Ectodermal cell (in vitro differentiated cells): ENCODE results near the gene ACLY.
"Not testable (repeated sequence)": the region's sequence is repeated elsewhere in the genome, so short reads cannot be mapped to it uniquely, and the experiment has no call there.

Experiments used
- H3K27ac ChIP-seq: 2 replicates; pipeline ENCODE4 v1.7.0; 2013; ENCODE audit warnings: mild to moderate bottlenecking, low read depth, low read length; ENCODE audit not compliant: insufficient read depth, poor library complexity, severe bottlenecking
- H3K27me3 ChIP-seq: 2 replicates; pipeline ENCODE4 v1.7.0; 2013; ENCODE audit warnings: mild to moderate bottlenecking, low read length; ENCODE audit not compliant: insufficient read depth, control insufficient read depth, poor library complexity, severe bottlenecking
- H3K36me3 ChIP-seq: one replicate; pipeline ENCODE4 v1.7.0; 2013; ENCODE audit warnings: low read length; ENCODE audit not compliant: control insufficient read depth, insufficient read depth
- H3K4me1 ChIP-seq: one replicate; pipeline ENCODE4 v1.7.0; 2013; ENCODE audit warnings: low read length; ENCODE audit not compliant: control insufficient read depth, insufficient read depth
- H3K4me3 ChIP-seq: 2 replicates; pipeline ENCODE4 v1.7.0; 2013; ENCODE audit warnings: low read depth, low read length, control low read depth; ENCODE audit not compliant: insufficient read depth
- H3K9me3 ChIP-seq: 2 replicates; pipeline ENCODE4 v1.7.0; 2013; ENCODE audit warnings: mild to moderate bottlenecking, low read length, moderate library complexity; ENCODE audit not compliant: control insufficient read depth
- WGBS, 2 experiments: methylation state at CpG; one replicate each; pipeline ENCODE4 v1.1.7; 2013; ENCODE audit warnings: missing lambda C conversion rate in 2 of 2; 5-methylcytosine and 5-hydroxymethylcytosine counted together

ACLY gene

GRCh38 chr17:41939044-41939692 lies 20.4 kb upstream of the ACLY start:
- Histone ChIP-seq H3K4me3 (no peak overlapping the region), H3K36me3 (peaks cover 10% of the 10 kb centered on the region), H3K9me3 (no peaks in the 10 kb centered on the region), H3K27me3 (no peaks in the 10 kb centered on the region), H3K4me1 (no peaks in the 10 kb centered on the region), H3K27ac (no peak overlapping the region)
- WGBS, 2 experiments, result 93 to 94% methylated on average over 4 of the region's 4 CpGs

GRCh38 chr17:41937970-41938954 lies 19.5 kb upstream of the ACLY start:
- H3K36me3 ChIP-seq, result peaks cover 10% of the 10 kb centered on the region
- H3K9me3 ChIP-seq, result no peaks in the 10 kb centered on the region
- no peak overlapping the region for H3K4me3 ChIP-seq
- 93% methylated on average over 19 of the region's 19 CpGs for WGBS, 2 experiments
- no peak overlapping the region for H3K27ac ChIP-seq
- no peaks in the 10 kb centered on the region for H3K4me1 ChIP-seq
- no peaks in the 10 kb centered on the region for H3K27me3 ChIP-seq

- WGBS, 2 experiments, result 90 to 93% methylated on average over 6 of the region's 6 CpGs
- Histone ChIP-seq H3K9me3 (no peaks in the 10 kb centered on the region), H3K27me3 (no peaks in the 10 kb centered on the region), H3K36me3 (peaks cover 10% of the 10 kb centered on the region), H3K4me1 (peaks cover 6% of the 10 kb centered on the region), H3K27ac (no peak overlapping the region), H3K4me3 (no peak overlapping the region)
Measured at GRCh38 chr17:41935641-41936040, 16.9 kb upstream of the ACLY start.

- Histone ChIP-seq H3K27ac (no peak overlapping the region), H3K4me1 (peaks cover 6% of the 10 kb centered on the region), H3K9me3 (no peaks in the 10 kb centered on the region), H3K4me3 (no peak overlapping the region), H3K36me3 (peaks cover 10% of the 10 kb centered on the region), H3K27me3 (no peaks in the 10 kb centered on the region)
- WGBS, 2 experiments, result 76 to 83% methylated on average over 2 of the region's 2 CpGs
Measured at GRCh38 chr17:41932816-41933389, 14.2 kb upstream of the ACLY start.

- not testable (repeated sequence) for H3K27me3 ChIP-seq, H3K4me1 ChIP-seq, H3K9me3 ChIP-seq, H3K36me3 ChIP-seq, H3K27ac ChIP-seq, H3K4me3 ChIP-seq
- 89 to 92% methylated on average over 4 of the region's 4 CpGs for WGBS, 2 experiments
Measured at GRCh38 chr17:41931715-41932114, 13.0 kb upstream of the ACLY start.

- H3K9me3 ChIP-seq, H3K4me1 ChIP-seq, H3K36me3 ChIP-seq, H3K27me3 ChIP-seq: not testable (repeated sequence)
- Histone ChIP-seq H3K27ac (peak overlapping the region; percentile 76), H3K4me3 (peak overlapping the region; percentile 69)
- WGBS, 2 experiments, result 60 to 69% methylated on average over 18 of the region's 18 CpGs
Measured at GRCh38 chr17:41930833-41931156, 12.0 kb upstream of the ACLY start.

- peak within 1 kb of the TSS; percentile 76 for H3K27ac ChIP-seq
- 3% methylated on average over 43 of the region's 43 CpGs for WGBS, 2 experiments
Measured at GRCh38 chr17:41930009-41930832, 11.5 kb upstream of the ACLY start, which contains the start of gene ODAD4. Gene ODAD4, plus strand, starts transcription at chr17:41930617. Its CDS starts 107 bp downstream, at chr17:41930724.

GRCh38 chr17:41928693-41929251 lies 10.0 kb upstream of the ACLY start:
- Histone ChIP-seq H3K9me3 (no peaks in the 10 kb centered on the region), H3K27ac (no peak overlapping the region), H3K4me1 (peaks cover 6% of the 10 kb centered on the region), H3K4me3 (no peak overlapping the region), H3K27me3 (no peaks in the 10 kb centered on the region), H3K36me3 (no peaks in the 10 kb centered on the region)
- WGBS, 2 experiments, result 77 to 79% methylated on average over 6 of the region's 6 CpGs

More at GRCh38 chr17:41930009-41930832, 11.5 kb upstream of the ACLY start, which contains the start of gene ODAD4:
- Histone ChIP-seq H3K27me3 (no peaks in the 10 kb centered on the region), H3K9me3 (no peaks in the 10 kb centered on the region), H3K36me3 (no peaks in the 10 kb centered on the region), H3K4me3 (peak within 1 kb of the TSS; percentile 69), H3K4me1 (peaks cover 6% of the 10 kb centered on the region)

- no peak overlapping the region for H3K27ac ChIP-seq
- H3K27me3 ChIP-seq, result no peaks in the 10 kb centered on the region
- peaks cover 2% of the 10 kb centered on the region for H3K4me1 ChIP-seq
- no peak overlapping the region for H3K4me3 ChIP-seq
- no peaks in the 10 kb centered on the region for H3K36me3 ChIP-seq
- WGBS, 2 experiments, result 96 to 98% methylated on average over 7 of the region's 7 CpGs
- no peaks in the 10 kb centered on the region for H3K9me3 ChIP-seq
Measured at GRCh38 chr17:41925991-41926590, 7.3 kb upstream of the ACLY start.
